Fibroblast of peridontal ligament (primary cell): Measurements from ENCODE around the gene ZNF343.
A peak's percentile ranks its signal among the peaks of the same experiment; 100 is the strongest.
"Not testable (repeated sequence)": the region's sequence is repeated elsewhere in the genome, so short reads cannot be mapped to it uniquely, and the experiment has no call there.

ENCODE experiments used
- DNase-seq: peaks from one replicate; pipeline ENCODE4 v3.0.0-alpha.2; 2010; ENCODE audit errors: extremely low read depth

Gene ZNF343

DNA sequence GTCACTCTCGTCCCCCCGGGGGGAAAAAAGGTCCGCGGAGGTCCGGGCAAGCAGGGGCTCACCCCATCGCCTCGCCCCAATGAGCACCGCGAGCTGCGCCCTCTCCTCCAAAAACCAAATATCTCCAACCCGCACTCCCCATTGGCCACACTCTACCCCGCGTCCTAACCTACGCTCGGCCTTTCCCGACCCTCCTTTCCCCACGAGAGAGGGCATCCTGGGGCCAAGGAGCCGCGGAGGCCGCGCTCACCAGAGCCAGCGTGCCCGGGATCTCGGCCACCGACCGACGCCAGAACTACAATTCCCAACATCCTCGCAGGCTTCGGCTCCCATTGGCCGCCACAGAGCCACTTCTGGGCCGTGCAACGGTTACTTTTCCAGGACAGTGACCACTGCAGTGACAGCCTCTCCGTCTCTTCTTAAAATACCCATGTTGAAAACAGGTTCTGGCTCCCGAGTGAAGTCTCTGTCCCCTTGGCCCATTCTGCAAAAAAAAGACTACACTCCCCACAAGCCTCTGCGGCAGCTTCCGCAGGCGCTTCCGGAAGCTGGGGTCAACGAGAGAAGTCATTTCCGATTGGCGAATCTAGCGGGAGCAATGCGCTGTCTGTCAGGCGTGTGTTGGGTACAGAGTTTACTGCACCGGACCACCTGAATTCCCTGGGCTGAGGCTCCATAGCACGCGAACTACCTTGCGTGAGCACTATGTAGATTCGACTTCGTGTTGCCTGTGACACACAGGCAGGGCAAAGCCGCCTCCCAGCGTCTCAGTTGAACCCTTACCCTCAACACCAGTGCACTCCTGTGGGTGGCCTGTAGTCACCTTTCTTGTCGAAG, at the start of gene ZNF343:
ZNF343 (minus strand) TSS at position 285 of the 837 bp plus-strand sequence. CDS start 15,020 bp downstream, outside the sequence.
- DNase-seq: peak; percentile 78

DNA sequence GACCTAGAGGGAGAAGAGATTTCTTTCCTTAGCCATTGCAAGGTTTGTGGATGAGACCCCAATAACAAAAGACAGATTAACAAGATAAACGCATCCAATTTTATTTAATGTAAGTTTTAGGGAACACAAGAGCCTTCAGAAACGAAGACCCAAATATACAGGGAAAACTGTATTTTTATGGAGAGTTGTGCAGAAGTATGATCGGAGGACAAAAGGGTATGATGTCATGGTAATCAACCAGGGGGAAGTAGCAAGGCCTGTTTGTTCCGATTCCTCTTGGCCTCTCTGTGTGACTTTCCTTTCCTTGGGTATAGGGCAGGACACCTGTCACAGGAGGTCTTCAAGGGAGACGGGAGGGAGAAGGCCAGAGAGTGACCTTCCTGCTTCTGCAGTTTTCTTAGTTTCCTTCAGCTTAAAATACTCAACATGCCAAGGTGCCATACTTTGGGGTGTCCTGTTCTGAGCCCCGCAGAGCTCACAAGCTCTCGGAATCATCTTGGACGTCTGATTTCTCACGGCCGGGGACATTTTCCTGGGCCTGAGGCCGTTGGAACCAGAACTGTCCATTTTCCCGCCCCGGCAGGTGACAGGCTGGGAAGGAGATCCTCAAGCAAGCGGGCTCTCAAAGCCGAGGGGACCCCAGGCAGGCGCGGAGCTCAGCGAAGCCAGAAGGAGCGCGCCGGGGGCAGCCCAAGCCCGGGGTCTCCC, 49.3 kb upstream of the ZNF343 start:
- DNase-seq: no peak

- no peak for DNase-seq
Observed at GRCh38 chr20:2545594-2545993, 36.9 kb upstream of the ZNF343 start.

DNA sequence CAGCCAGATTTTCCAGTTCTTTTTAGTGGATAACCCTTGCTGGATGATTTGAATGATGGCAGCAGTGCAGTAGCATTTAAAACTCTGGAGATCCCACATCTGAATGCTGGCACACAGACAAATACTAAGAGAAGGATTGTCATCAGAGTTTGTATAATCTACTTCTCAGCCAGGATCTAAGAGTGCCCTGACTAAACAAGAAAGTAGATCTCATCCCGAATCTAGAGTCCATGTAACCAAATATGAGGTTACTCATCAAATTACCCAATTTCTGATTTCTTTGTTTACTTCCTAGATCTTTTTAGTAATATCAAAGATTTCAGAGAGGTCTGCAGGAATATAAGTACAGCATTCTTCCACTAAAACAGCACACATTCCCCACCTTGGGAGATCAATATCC, 35.5 kb upstream of the ZNF343 start:
- peak; percentile 42 for DNase-seq

- DNase-seq: no peak
Observed at GRCh38 chr20:2542361-2542760, 33.6 kb upstream of the ZNF343 start.

DNA sequence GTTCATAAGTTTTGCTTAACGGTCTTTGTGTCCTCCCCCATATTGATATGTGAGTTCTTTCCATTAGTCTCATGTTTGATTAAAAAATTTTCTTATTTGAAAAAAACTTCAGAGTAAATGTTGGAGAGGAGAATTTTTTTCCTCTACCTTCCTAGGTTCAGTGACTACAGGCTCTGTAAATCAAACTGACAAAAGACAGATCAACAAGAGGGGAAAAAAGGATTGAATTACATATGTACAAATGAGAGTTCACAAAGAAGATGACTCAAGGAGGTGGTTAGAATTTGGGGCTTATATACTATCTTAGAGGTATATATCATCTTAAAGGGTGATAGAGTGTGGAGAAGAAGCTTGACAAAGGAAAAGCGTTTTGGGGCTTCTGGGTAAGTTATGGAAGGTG, 33.2 kb upstream of the ZNF343 start:
- DNase-seq: no peak

- DNase-seq: no peak
Observed at GRCh38 chr20:2538931-2539720, 30.4 kb upstream of the ZNF343 start.

DNA sequence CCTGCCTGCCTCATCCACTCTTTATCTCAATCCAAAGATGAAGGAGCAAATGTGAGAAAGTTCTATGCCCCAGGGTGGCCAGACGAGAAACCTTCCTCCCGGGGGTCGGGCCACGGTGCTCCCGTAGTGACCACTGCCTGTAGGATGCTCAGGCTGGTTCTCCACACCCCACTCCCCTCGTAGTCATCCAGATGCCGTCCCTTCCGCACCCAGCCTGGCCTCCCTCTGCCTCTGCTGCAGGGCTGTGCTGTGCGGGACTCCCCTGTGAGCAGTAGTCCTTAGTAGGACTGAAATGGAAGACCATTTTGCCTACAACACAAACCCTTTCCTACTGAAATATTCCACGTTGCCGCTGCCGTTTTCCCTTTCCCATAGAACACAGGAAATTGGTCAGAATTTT, 29.6 kb upstream of the ZNF343 start:
- no peak for DNase-seq

DNA sequence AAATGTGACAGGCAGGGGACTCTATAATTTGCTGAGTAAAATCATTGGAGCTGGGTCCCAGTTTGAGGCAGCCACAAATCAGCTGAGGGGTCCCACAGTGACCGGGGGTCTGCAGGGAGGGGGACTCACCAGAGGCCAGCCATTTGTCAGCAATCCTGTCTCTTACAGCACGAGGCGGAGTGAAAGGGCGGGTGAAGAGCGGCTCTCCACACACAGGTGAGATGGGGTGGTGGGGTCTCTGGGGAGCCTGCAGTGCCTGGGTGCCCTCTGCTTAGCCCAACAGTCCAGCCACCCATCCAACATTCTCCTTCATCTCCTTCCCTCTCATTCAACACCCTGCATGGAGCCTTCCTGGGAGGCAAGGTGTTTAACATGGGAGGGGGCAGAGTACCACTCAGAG, 28.4 kb upstream of the ZNF343 start:
- no peak for DNase-seq

- DNase-seq: no peak
Observed at GRCh38 chr20:2536560-2536986, 27.9 kb upstream of the ZNF343 start, which contains the start of gene TMC2. TSS of gene TMC2 (plus strand) at chr20:2536573. CDS start at chr20:2536622, 49 bp downstream.

DNA sequence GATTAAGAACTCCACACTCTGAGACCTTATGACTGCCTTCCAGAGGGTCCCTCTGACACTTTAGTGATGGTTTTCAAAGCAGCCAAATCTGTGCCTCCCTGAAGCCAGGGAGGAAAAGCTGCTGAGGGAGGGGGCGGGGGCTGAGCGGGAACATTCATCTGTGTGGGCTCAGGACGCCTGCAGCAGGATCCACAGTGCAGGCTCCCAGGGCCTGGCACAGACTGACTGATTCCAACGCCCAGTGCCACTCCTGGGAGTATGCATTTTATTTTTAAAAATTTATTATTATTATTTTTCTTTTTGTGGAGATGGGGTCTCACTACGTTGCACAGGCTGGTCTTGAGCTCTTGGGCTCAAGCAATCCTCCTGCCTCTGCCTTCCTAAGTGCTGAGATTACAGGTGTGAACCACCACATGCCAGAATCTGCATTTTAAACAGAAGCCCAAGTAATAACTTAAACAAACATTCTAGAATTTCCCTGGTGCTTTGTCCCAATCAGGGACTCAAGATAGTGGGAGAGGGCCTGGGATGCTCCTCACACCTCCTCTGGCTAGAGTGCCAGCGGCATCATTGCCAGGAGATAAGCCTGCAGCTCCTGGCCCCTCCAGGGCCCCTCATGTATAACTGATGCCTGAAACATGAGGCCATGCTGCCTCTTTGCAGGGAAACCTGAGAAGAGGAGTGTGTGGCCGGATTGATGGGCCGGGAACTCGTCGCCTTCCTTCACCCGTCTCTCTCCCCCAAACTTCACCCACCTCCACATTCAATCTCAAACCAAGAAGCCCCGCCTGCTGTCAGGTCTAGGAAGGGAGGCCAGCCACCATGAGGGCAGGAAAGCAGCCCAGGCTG, 27.2 kb upstream of the ZNF343 start:
- DNase-seq: no peak

- no peak for DNase-seq
Observed at GRCh38 chr20:2533118-2533517, 24.4 kb upstream of the ZNF343 start.

GRCh38 chr20:2528671-2529271, 20.1 kb upstream of the ZNF343 start:
- DNase-seq: no peak

- no peak for DNase-seq
Observed at GRCh38 chr20:2527762-2528161, 19.0 kb upstream of the ZNF343 start.

DNA sequence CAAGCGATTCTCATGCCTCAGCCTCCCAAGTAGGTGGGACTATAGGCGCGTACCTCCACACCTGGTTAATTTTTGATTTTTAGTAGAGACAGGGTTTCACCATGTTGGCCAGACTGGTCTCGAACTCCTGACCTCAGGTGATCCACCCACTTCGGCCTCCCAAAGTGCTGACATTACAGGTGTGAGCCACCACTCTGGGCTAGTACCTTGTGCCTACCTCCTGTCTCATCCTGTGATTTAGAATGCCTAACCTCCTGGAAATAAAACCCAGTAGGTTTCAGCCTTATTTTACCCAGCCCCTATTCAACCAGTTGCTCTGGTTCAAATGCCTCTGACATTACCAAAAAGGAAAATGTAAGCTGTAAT, 17.5 kb upstream of the ZNF343 start:
- DNase-seq: not testable (repeated sequence)

- DNase-seq: peak; percentile 61
Observed at GRCh38 chr20:2524709-2525506, 16.2 kb upstream of the ZNF343 start.

GRCh38 chr20:2523919-2524708, 15.4 kb upstream of the ZNF343 start:
- peak; percentile 72 for DNase-seq

- not testable (repeated sequence) for DNase-seq
Observed at GRCh38 chr20:2522826-2523429, 14.2 kb upstream of the ZNF343 start.
